GM23338 (cell line): ENCODE measurements around the gene POLD3. TPM values are rescaled to one million over a fixed set of nuclear protein-coding genes. Genes with fewer than 3 reads are reported as not detected.

Source experiments
- ATAC-seq: fragments of 200-7000 bp; cut with Tn5 transposase; 3 replicates; pipeline ENCODE4 v1.9.1; 2020
- DNase-seq: peaks from one replicate; pipeline ENCODE4 v3.0.0-alpha.2; 2015; ENCODE audit warnings: low spot score
- H2AFZ ChIP-seq: fragments of 200-600 bp; sonication (generic); 2 replicates; pipeline ENCODE4 v1.8.0; 2016; ENCODE audit warnings: antibody characterized with exemption, mild to moderate bottlenecking, moderate library complexity
- H3F3A ChIP-seq: fragments of 200-600 bp; sonication (generic); replicated peaks from 2 replicates; pipeline ENCODE4 v1.8.0; 2017; ENCODE audit warnings: antibody characterized with exemption, mixed run types, low read depth
- H3K27ac ChIP-seq: fragments of 200-600 bp; sonication (generic); 2 replicates; pipeline ENCODE4 v1.6.1; 2016; ENCODE audit warnings: low read depth
- H3K27me3 ChIP-seq: fragments of 200-600 bp; sonication (generic); 2 replicates; pipeline ENCODE4 v1.8.0; 2016; ENCODE audit warnings: mild to moderate bottlenecking, mixed run types, moderate library complexity; ENCODE audit not compliant: insufficient read depth
- H3K36me3 ChIP-seq: fragments of 200-600 bp; sonication (generic); 2 replicates; pipeline ENCODE4 v1.8.0; 2016; ENCODE audit warnings: mild to moderate bottlenecking; ENCODE audit not compliant: insufficient read depth
- H3K4me1 ChIP-seq: fragments of 200-600 bp; sonication (generic); 2 replicates; pipeline ENCODE4 v1.8.0; 2016; ENCODE audit warnings: mild to moderate bottlenecking, moderate library complexity; ENCODE audit not compliant: insufficient read depth
- H3K4me2 ChIP-seq: fragments of 200-600 bp; sonication (generic); 2 replicates; pipeline ENCODE4 v1.7.1; 2017; ENCODE audit warnings: mixed run types
- H3K4me3 ChIP-seq: fragments of 200-600 bp; sonication (generic); 2 replicates; pipeline ENCODE4 v1.6.1; 2016; ENCODE audit warnings: mixed run types
- H3K79me2 ChIP-seq: fragments of 200-600 bp; sonication (generic); replicated peaks from 2 replicates; pipeline ENCODE4 v1.8.0; 2017; ENCODE audit warnings: mild to moderate bottlenecking; ENCODE audit not compliant: insufficient read depth
- H3K9me2 ChIP-seq: fragments of 200-600 bp; sonication (generic); 2 replicates; pipeline ENCODE4 v1.8.0; 2017; ENCODE audit not compliant: insufficient read depth
- H4K20me1 ChIP-seq: fragments of 200-600 bp; sonication (generic); replicated peaks from 2 replicates; pipeline ENCODE4 v1.8.0; 2017; ENCODE audit warnings: mild to moderate bottlenecking; ENCODE audit not compliant: insufficient read depth
- H3K27ac Mint-ChIP-seq: 2 replicates; pipeline ENCODE4 v1.8.0; 2020; ENCODE audit warnings: inconsistent platforms, mild to moderate bottlenecking, moderate library complexity, mixed read lengths
- H3K27me3 Mint-ChIP-seq: 3 replicates; pipeline ENCODE4 v1.8.0; 2022; ENCODE audit warnings: low read depth, mild to moderate bottlenecking, moderate library complexity, mixed read lengths, inconsistent platforms; ENCODE audit not compliant: insufficient read depth, poor library complexity
- H3K36me3 Mint-ChIP-seq: 3 replicates; pipeline ENCODE4 v1.8.0; 2021; ENCODE audit warnings: low read depth, mild to moderate bottlenecking, inconsistent platforms, moderate library complexity, mixed read lengths
- H3K4me1 Mint-ChIP-seq: 3 replicates; pipeline ENCODE4 v1.8.0; 2020; ENCODE audit warnings: mild to moderate bottlenecking, inconsistent platforms, mixed read lengths
- H3K4me3 Mint-ChIP-seq: 3 replicates; pipeline ENCODE4 v1.8.0; 2021; ENCODE audit warnings: moderate library complexity, mild to moderate bottlenecking, inconsistent platforms, mixed read lengths
- H3K9me3 Mint-ChIP-seq: 3 replicates; pipeline ENCODE4 v1.8.0; 2020; ENCODE audit warnings: moderate library complexity, mild to moderate bottlenecking, inconsistent platforms, mixed read lengths
- CTCF ChIP-seq, 2 experiments: fragments of 200-600 bp in 1 of 2; sonication (generic) in 1 of 2; conservative IDR thresholded peaks; 2 replicates each; pipeline versions ENCODE4 v1.5.1 to v1.6.1; 2016 to 2017; ENCODE audit warnings: antibody characterized with exemption in 2 of 2, low read depth in 2 of 2, mild to moderate bottlenecking in 2 of 2, moderate library complexity in 1 of 2
- EZH2 ChIP-seq: fragments of 200-600 bp; sonication (generic); IDR thresholded peaks from one replicate; pipeline ENCODE4 v1.8.0; 2017; ENCODE audit warnings: antibody characterized with exemption, mild to moderate bottlenecking, low read depth; ENCODE audit not compliant: unreplicated experiment
- EZH2phosphoT487 ChIP-seq: fragments of 200-600 bp; sonication (generic); IDR thresholded peaks from one replicate; pipeline ENCODE4 v1.8.1; 2018; ENCODE audit warnings: antibody characterized with exemption; ENCODE audit not compliant: unreplicated experiment
- JUNB ChIP-seq: IDR thresholded peaks from one replicate; pipeline ENCODE4 v1.6.1; 2016; ENCODE audit warnings: antibody characterized with exemption; ENCODE audit not compliant: unreplicated experiment
- NANOG ChIP-seq: IDR thresholded peaks from 2 replicates; pipeline ENCODE4 v1.6.1; 2016; ENCODE audit warnings: antibody characterized with exemption, borderline replicate concordance
- POLR2AphosphoS5 ChIP-seq: IDR thresholded peaks from 2 replicates; pipeline ENCODE4 v1.6.1; 2016; ENCODE audit warnings: antibody characterized with exemption, low read depth
- REST ChIP-seq: IDR thresholded peaks from one replicate; pipeline ENCODE4 v1.6.1; 2018; ENCODE audit warnings: antibody characterized with exemption; ENCODE audit not compliant: unreplicated experiment
- ZNF114 ChIP-seq: fragments of 250-450 bp; sonication (Bioruptor Pico); IDR thresholded peaks from 2 replicates; pipeline ENCODE4 v1.5.0; 2020; ENCODE audit warnings: mild to moderate bottlenecking, moderate library complexity
- ZNF462 ChIP-seq: fragments of 250-450 bp; sonication (Bioruptor Pico); IDR thresholded peaks from 2 replicates; pipeline ENCODE4 v1.5.0; 2020; ENCODE audit warnings: mild to moderate bottlenecking, moderate library complexity
- polyA plus RNA-seq: library from polyadenylated mRNA; unstranded; fragments of >200 nt; fragmentation: Nextera tagmentation; extraction: Ambion mirVana; gene quantifications from 2 replicates; pipeline ENCODE4 v1.2.1, GENCODE V29; 2016
- total RNA-seq: library from RNA; depleted of rRNA; stranded (reverse); fragments of >200 nt; shearing (Covaris generic); gene quantifications from 2 replicates; pipeline ENCODE4 v1.2.3, GENCODE V29; 2014

The POLD3 gene
- total and polyA plus RNA-seq, 2 experiments from 2014 or later = 21.9 to 50.1 TPM

GRCh38 chr11:74559110-74559933 lies 33.1 kb upstream of the POLD3 start:
- no peaks in the 10 kb centered on the region for H3K4me1 ChIP-seq
- Mint-ChIP-seq H3K27ac (no peak overlapping the region), H3K4me3 (no peak overlapping the region), H3K9me3 (peaks cover 12% of the 10 kb centered on the region; the same call in 2 of the 3 replicates), H3K36me3 (0 out of 3 replicates have a peak, but pooled peaks cover 2% of the 10 kb centered on the region), H3K27me3 (peaks cover 1% of the 10 kb centered on the region), H3K4me1 (no peaks in the 10 kb centered on the region)
- ATAC-seq (no peak), DNase-seq (no peak)
- H3K27me3 ChIP-seq = no peaks in the 10 kb centered on the region
- H3K79me2 ChIP-seq = no peaks in the 10 kb centered on the region
- 0 out of 2 replicates have a peak, but pooled peaks cover 3% of the 10 kb centered on the region for H3K9me2 ChIP-seq
- no peaks in the 10 kb centered on the region for H3F3A ChIP-seq
- H3K27ac ChIP-seq = no peak overlapping the region
- H3K4me3 ChIP-seq = no peak overlapping the region
- no peaks in the 10 kb centered on the region for H4K20me1 ChIP-seq
- H2AFZ ChIP-seq = no peak overlapping the region
- H3K36me3 ChIP-seq = no peaks in the 10 kb centered on the region
- TF ChIP-seq EZH2phosphoT487 (no peak), JUNB (no peak)
- no peak overlapping the region for H3K4me2 ChIP-seq

- 0 out of 2 replicates have a peak, but pooled peaks cover 3% of the 10 kb centered on the region for H3K9me2 ChIP-seq
- Mint-ChIP-seq H3K27ac (no peak overlapping the region), H3K4me3 (no peak overlapping the region), H3K36me3 (0 out of 3 replicates have a peak, but pooled peaks cover 2% of the 10 kb centered on the region), H3K9me3 (peaks cover 12% of the 10 kb centered on the region; the same call in 2 of the 3 replicates), H3K27me3 (peaks cover 1% of the 10 kb centered on the region), H3K4me1 (no peaks in the 10 kb centered on the region)
- H3K79me2 ChIP-seq = no peaks in the 10 kb centered on the region
- no peak for DNase-seq
- no peak overlapping the region for H2AFZ ChIP-seq
- no peak overlapping the region for H3K4me3 ChIP-seq
- H3F3A ChIP-seq = no peaks in the 10 kb centered on the region
- H3K4me1 ChIP-seq = no peaks in the 10 kb centered on the region
- H3K36me3 ChIP-seq = no peaks in the 10 kb centered on the region
- ATAC-seq = no peak
- no peaks in the 10 kb centered on the region for H3K27me3 ChIP-seq
- H3K27ac ChIP-seq = no peak overlapping the region
- no peak overlapping the region for H3K4me2 ChIP-seq
- H4K20me1 ChIP-seq = no peaks in the 10 kb centered on the region
- TF ChIP-seq ZNF462 (no peak), POLR2AphosphoS5 (no peak), ZNF114 (CRISPR knock-in tag) (no peak), REST (no peak), NANOG (no peak), CTCF (conservative IDR thresholded peaks at IDR 0.05; ENCODE audit: low read depth in 2 of 2) (no peak), EZH2 (no peak), JUNB (no peak)
Observed at GRCh38 chr11:74559934-74560309, 32.5 kb upstream of the POLD3 start.
